ENCODE data around the gene ZNF385B. TPM values are rescaled to one million over a fixed set of nuclear protein-coding genes. Genes with fewer than 3 reads are reported as not detected.

The ZNF385B gene
- polyA plus RNA-seq, 1 donor from 2014 or later = 0.31 TPM

DNA sequence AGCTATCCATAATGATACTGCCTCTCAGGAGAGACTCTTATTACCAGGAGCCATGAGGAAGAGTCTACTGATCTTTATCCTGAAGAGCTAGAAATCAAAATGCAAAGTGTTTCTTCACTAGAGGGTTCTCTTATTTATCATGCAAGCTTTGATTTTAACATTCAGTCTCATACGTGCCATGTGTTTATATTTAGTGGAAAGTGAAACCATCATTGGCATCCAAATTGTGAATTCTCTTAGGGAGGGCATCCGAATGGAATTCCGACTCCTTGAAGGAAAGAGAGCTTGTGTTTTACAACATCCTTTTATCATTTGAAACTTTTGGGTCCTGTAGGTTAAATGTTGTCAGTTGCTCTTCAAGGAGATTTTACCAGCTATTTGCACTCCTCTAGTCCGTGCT, 426.4 kb downstream of the ZNF385B start:
- TF ChIP-seq REST (IDR thresholded peaks at IDR 0.05; ENCODE audit: borderline replicate concordance) (no peak), MXI1 (conservative IDR thresholded peaks at IDR 0.05; ENCODE audit: poor library complexity, severe bottlenecking) (no peak), POLR2AphosphoS5 (IDR thresholded peaks at IDR 0.05) (no peak), EZH2 (IDR thresholded peaks at IDR 0.05; ENCODE audit: borderline replicate concordance, insufficient read depth, low read length, poor library complexity, severe bottlenecking) (no peak), RAD21 (conservative IDR thresholded peaks at IDR 0.05) (no peak), SMC3 (conservative IDR thresholded peaks at IDR 0.05; ENCODE audit: poor library complexity) (no peak), TAF1 (IDR thresholded peaks at IDR 0.05; ENCODE audit: low read depth) (no peak), EP300 (conservative IDR thresholded peaks at IDR 0.05; ENCODE audit: poor library complexity, severe bottlenecking) (no peak)
- TF ChIP-seq, protein P1, sequence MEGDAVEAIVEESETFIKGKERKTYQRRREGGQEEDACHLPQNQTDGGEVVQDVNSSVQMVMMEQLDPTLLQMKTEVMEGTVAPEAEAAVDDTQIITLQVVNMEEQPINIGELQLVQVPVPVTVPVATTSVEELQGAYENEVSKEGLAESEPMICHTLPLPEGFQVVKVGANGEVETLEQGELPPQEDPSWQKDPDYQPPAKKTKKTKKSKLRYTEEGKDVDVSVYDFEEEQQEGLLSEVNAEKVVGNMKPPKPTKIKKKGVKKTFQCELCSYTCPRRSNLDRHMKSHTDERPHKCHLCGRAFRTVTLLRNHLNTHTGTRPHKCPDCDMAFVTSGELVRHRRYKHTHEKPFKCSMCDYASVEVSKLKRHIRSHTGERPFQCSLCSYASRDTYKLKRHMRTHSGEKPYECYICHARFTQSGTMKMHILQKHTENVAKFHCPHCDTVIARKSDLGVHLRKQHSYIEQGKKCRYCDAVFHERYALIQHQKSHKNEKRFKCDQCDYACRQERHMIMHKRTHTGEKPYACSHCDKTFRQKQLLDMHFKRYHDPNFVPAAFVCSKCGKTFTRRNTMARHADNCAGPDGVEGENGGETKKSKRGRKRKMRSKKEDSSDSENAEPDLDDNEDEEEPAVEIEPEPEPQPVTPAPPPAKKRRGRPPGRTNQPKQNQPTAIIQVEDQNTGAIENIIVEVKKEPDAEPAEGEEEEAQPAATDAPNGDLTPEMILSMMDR (IDR thresholded peaks at IDR 0.05; ENCODE audit: poor library complexity, severe bottlenecking) = no peak
- Histone ChIP-seq H3K36me3 (ENCODE audit: insufficient read depth, low read length) (no peaks in the 10 kb centered on the region), H3K79me2 (replicated peaks; ENCODE audit: insufficient read depth, low read length) (no peaks in the 10 kb centered on the region), H3K27ac (ENCODE audit: low read length) (no peak overlapping the region), H3K4me2 (ENCODE audit: low read length) (no peak overlapping the region), H4K20me1 (ENCODE audit: insufficient read depth) (no peaks in the 10 kb centered on the region), H3K9me2 (ENCODE audit: insufficient read depth, low read length) (no peaks in the 10 kb centered on the region), H3K4me3 (ENCODE audit: low read length) (no peak overlapping the region), H3K9ac (ENCODE audit: low read length) (no peak overlapping the region), H2AFZ (ENCODE audit: low read depth, low read length) (no peak overlapping the region), H3K27me3 (ENCODE audit: insufficient read depth, low read depth, low read length) (no peaks in the 10 kb centered on the region), H3K9me3 (ENCODE audit: low read length) (no peaks in the 10 kb centered on the region), H3F3A (ENCODE audit: insufficient read depth, low read length, poor library complexity, severe bottlenecking) (no peaks in the 10 kb centered on the region)

GRCh38 chr2:179434357-179434756, 427.1 kb downstream of the ZNF385B start:
- Histone ChIP-seq H3F3A (ENCODE audit: insufficient read depth, low read length, poor library complexity, severe bottlenecking) (no peaks in the 10 kb centered on the region), H3K9me2 (ENCODE audit: insufficient read depth, low read length) (no peaks in the 10 kb centered on the region), H3K79me2 (replicated peaks; ENCODE audit: insufficient read depth, low read length) (no peaks in the 10 kb centered on the region), H3K27me3 (ENCODE audit: insufficient read depth, low read depth, low read length) (no peaks in the 10 kb centered on the region), H3K27ac (ENCODE audit: low read length) (no peak overlapping the region), H3K4me2 (ENCODE audit: low read length) (no peak overlapping the region), H3K4me3 (ENCODE audit: low read length) (no peak overlapping the region), H3K9ac (ENCODE audit: low read length) (no peak overlapping the region), H4K20me1 (ENCODE audit: insufficient read depth) (no peaks in the 10 kb centered on the region), H3K36me3 (ENCODE audit: insufficient read depth, low read length) (no peaks in the 10 kb centered on the region), H2AFZ (ENCODE audit: low read depth, low read length) (no peak overlapping the region), H3K9me3 (ENCODE audit: low read length) (no peaks in the 10 kb centered on the region)
- TF ChIP-seq RAD21 (conservative IDR thresholded peaks at IDR 0.05) = no peak
- TF ChIP-seq, protein P1 (IDR thresholded peaks at IDR 0.05; ENCODE audit: poor library complexity, severe bottlenecking) = no peak
- no peak for TF ChIP-seq EZH2 (IDR thresholded peaks at IDR 0.05; ENCODE audit: borderline replicate concordance, insufficient read depth, low read length, poor library complexity, severe bottlenecking)
- TF ChIP-seq REST (IDR thresholded peaks at IDR 0.05; ENCODE audit: borderline replicate concordance) = no peak
- no peak for TF ChIP-seq EP300 (conservative IDR thresholded peaks at IDR 0.05; ENCODE audit: poor library complexity, severe bottlenecking)
- TF ChIP-seq POLR2AphosphoS5 (IDR thresholded peaks at IDR 0.05) = no peak
- TF ChIP-seq TAF1 (IDR thresholded peaks at IDR 0.05; ENCODE audit: low read depth) = no peak
- TF ChIP-seq SMC3 (conservative IDR thresholded peaks at IDR 0.05; ENCODE audit: poor library complexity) = no peak
- TF ChIP-seq MXI1 (conservative IDR thresholded peaks at IDR 0.05; ENCODE audit: poor library complexity, severe bottlenecking) = no peak

Measured in neural cell (in vitro differentiated cells).